Naive thymus-derived CD4-positive, alpha-beta T cell (primary cell): ENCODE results near the gene FBXW7. TPM values are rescaled to one million over a fixed set of nuclear protein-coding genes. Genes with fewer than 3 reads are reported as not detected.

ENCODE experiments used
- ATAC-seq: fragments of 150-1000 bp; cut with Tn5 transposase; 2 replicates; pipeline ENCODE4 v1.10.0; 2021; ENCODE audit warnings: mild to moderate bottlenecking, moderate library complexity
- CTCF ChIA-PET: fragments of 350-600 bp; sonication (Branson Sonifier 250); formaldehyde crosslinking; loops from one replicate; lab custom pipeline; 2021; ENCODE audit warnings: antibody characterized with exemption; lab: Charles Lee
- POLR2A ChIA-PET: fragments of 350-600 bp; sonication (Branson Sonifier 250); formaldehyde crosslinking; loops from one replicate; lab custom pipeline; 2021; ENCODE audit warnings: antibody characterized with exemption, inconsistent platforms; lab: Charles Lee
- DNase-seq, 9 donors: peaks; one replicate each; pipeline versions ENCODE4 v3.0.0 to v3.0.0-alpha.2; 2020 to 2022; ENCODE audit warnings: mixed read lengths in 1 of 9
- H3K27ac ChIP-seq: one replicate; pipeline ENCODE4 v1.7.0; 2013; ENCODE audit warnings: mild to moderate bottlenecking, low read depth, low read length, moderate library complexity
- H3K27me3 ChIP-seq, 2 donors: one replicate each; pipeline ENCODE4 v1.7.0; 2013; ENCODE audit warnings: low read length in 2 of 2, mild to moderate bottlenecking in 2 of 2, moderate library complexity in 2 of 2; ENCODE audit not compliant: control insufficient read depth in 2 of 2, insufficient read depth in 2 of 2
- H3K36me3 ChIP-seq, 3 experiments: 1 replicate in 2 of 3; 2 replicates in 1 of 3; pipeline ENCODE4 v1.7.0; 2013; ENCODE audit warnings: low read length in 3 of 3, mild to moderate bottlenecking in 3 of 3, moderate library complexity in 1 of 3; ENCODE audit not compliant: insufficient read depth in 3 of 3, control insufficient read depth in 2 of 3
- H3K4me1 ChIP-seq, 2 donors: one replicate each; pipeline ENCODE4 v1.7.0; 2013; ENCODE audit warnings: low read length in 2 of 2, mild to moderate bottlenecking in 2 of 2, moderate library complexity in 1 of 2; ENCODE audit not compliant: control insufficient read depth in 2 of 2, insufficient read depth in 2 of 2
- H3K4me3 ChIP-seq: 2 replicates; pipeline ENCODE4 v1.7.0; 2013; ENCODE audit warnings: mild to moderate bottlenecking, low read length
- H3K9me3 ChIP-seq, 3 experiments: 1 replicate in 2 of 3; 2 replicates in 1 of 3; pipeline ENCODE4 v1.7.0; 2013; ENCODE audit warnings: low read length in 3 of 3; ENCODE audit not compliant: control insufficient read depth in 2 of 3
- H3K27ac Mint-ChIP-seq, 9 donors: one replicate each; pipeline ENCODE4 v1.8.0; 2020 to 2022; ENCODE audit warnings: mixed read lengths in 9 of 9, mild to moderate bottlenecking in 8 of 9, moderate library complexity in 5 of 9, inconsistent platforms in 2 of 9
- H3K27me3 Mint-ChIP-seq, 5 donors: one replicate each; pipeline ENCODE4 v1.8.0; 2021 to 2022; ENCODE audit warnings: mixed read lengths in 5 of 5, mild to moderate bottlenecking in 1 of 5
- H3K36me3 Mint-ChIP-seq, 5 donors: one replicate each; pipeline ENCODE4 v1.8.0; 2020 to 2022; ENCODE audit warnings: mixed read lengths in 5 of 5, mild to moderate bottlenecking in 3 of 5, inconsistent platforms in 1 of 5
- H3K4me1 Mint-ChIP-seq, 7 donors: one replicate each; pipeline ENCODE4 v1.8.0; 2020 to 2022; ENCODE audit warnings: mixed read lengths in 7 of 7, mild to moderate bottlenecking in 3 of 7, inconsistent platforms in 1 of 7
- H3K4me3 Mint-ChIP-seq, 10 donors: one replicate each; pipeline ENCODE4 v1.8.0; 2020 to 2022; ENCODE audit warnings: mild to moderate bottlenecking in 10 of 10, mixed read lengths in 10 of 10, moderate library complexity in 6 of 10, inconsistent platforms in 2 of 10
- H3K9me3 Mint-ChIP-seq, 11 donors: one replicate each; pipeline ENCODE4 v1.8.0; 2020 to 2022; ENCODE audit warnings: mixed read lengths in 11 of 11, mild to moderate bottlenecking in 4 of 11, inconsistent platforms in 1 of 11, moderate library complexity in 1 of 11
- intact Hi-C, 2 donors: fragments of 100-400 bp; cut with micrococcal nuclease; formaldehyde crosslinking; loops; one replicate each; pipeline ENCODE4 v1.15.1; 2023
- polyA plus RNA-seq, 2 donors: library from polyadenylated mRNA; unstranded; fragments of 300-500 nt; fragmentation: Illumina TruSeq; gene quantifications; one replicate each; pipeline ENCODE4 v1.2.3, GENCODE V29; 2021
- total RNA-seq, 6 experiments: library from RNA in 5 of 6; stranded (reverse) in 5 of 6; gene quantifications; 1 replicate in 5 of 6; 2 replicates in 1 of 6; pipeline ENCODE4 v1.2.3 and lab custom pipeline; 2021 to 2026

FBXW7 gene
- total and polyA plus RNA-seq, 7 experiments from 2014 or later, result 40.4 to 139 (median 114) TPM

GRCh38 chr4:152321398-152321797 is 214.5 kb downstream of the FBXW7 start:
- Histone ChIP-seq H3K36me3 (peaks cover 0 to 25% (median 0%) of the 10 kb centered on the region in 3 experiments), H3K9me3 (no peaks in the 10 kb centered on the region), H3K27ac (no peak overlapping the region), H3K27me3 (no peaks in the 10 kb centered on the region), H3K4me3 (no peak overlapping the region), H3K4me1 (no peaks in the 10 kb centered on the region)
- Mint-ChIP-seq H3K27me3 (no peaks in the 10 kb centered on the region), H3K9me3 (no peaks in the 10 kb centered on the region), H3K36me3 (peaks cover 7 to 45% (median 38%) of the 10 kb centered on the region in 5 donors), H3K4me3 (no peak overlapping the region), H3K27ac (no peak overlapping the region), H3K4me1 (peaks cover 0 to 6% (median 3%) of the 10 kb centered on the region in 7 donors)
- CTCF ChIA-PET, result no interaction called here
- POLR2A ChIA-PET, result interaction anchor here (1.0 kb wide), 1 partner anchor 221 kb away, joined by 3 read pairs; no protein-coding TSS in a partner anchor
- intact Hi-C loops, result no loop called here
- ATAC-seq (no peak), DNase-seq (no peak)

GRCh38 chr4:152316969-152317368 is 218.9 kb downstream of the FBXW7 start:
- H3K27ac ChIP-seq, result no peak overlapping the region
- no peak for DNase-seq
- POLR2A ChIA-PET, result interaction anchor here (1.0 to 1.1 kb wide), 2 partner anchors 10 to 11 kb away, joined by 3 read pairs; no protein-coding TSS in a partner anchor
- peaks cover 0 to 1% (median 0%) of the 10 kb centered on the region in 3 experiments for H3K36me3 ChIP-seq
- Mint-ChIP-seq H3K9me3 (no peaks in the 10 kb centered on the region), H3K27ac (no peak overlapping the region), H3K36me3 (peaks cover 0 to 14% (median 7%) of the 10 kb centered on the region in 5 donors), H3K4me3 (no peak overlapping the region), H3K27me3 (peaks cover 0 to 4% (median 0%) of the 10 kb centered on the region in 5 donors), H3K4me1 (peaks cover 0 to 4% (median 0%) of the 10 kb centered on the region in 7 donors)
- ATAC-seq, result no peak
- no peak overlapping the region for H3K4me3 ChIP-seq
- H3K4me1 ChIP-seq, result no peaks in the 10 kb centered on the region
- no peaks in the 10 kb centered on the region for H3K9me3 ChIP-seq
- CTCF ChIA-PET, result no interaction called here
- intact Hi-C loops, result no loop called here
- no peaks in the 10 kb centered on the region for H3K27me3 ChIP-seq

GRCh38 chr4:152310257-152310656 is 225.6 kb downstream of the FBXW7 start:
- Mint-ChIP-seq H3K4me3 (no peak overlapping the region), H3K27ac (no peak overlapping the region), H3K36me3 (peaks cover 0 to 5% (median 0%) of the 10 kb centered on the region in 5 donors), H3K9me3 (no peaks in the 10 kb centered on the region), H3K27me3 (peaks cover 0 to 7% (median 0%) of the 10 kb centered on the region in 5 donors), H3K4me1 (peaks cover 0 to 5% (median 0%) of the 10 kb centered on the region in 7 donors)
- no peaks in the 10 kb centered on the region for H3K36me3 ChIP-seq
- no peak overlapping the region for H3K27ac ChIP-seq
- no peaks in the 10 kb centered on the region for H3K9me3 ChIP-seq
- POLR2A ChIA-PET, result no interaction called here
- CTCF ChIA-PET, result no interaction called here
- intact Hi-C loops, result no loop called here
- H3K4me3 ChIP-seq, result no peak overlapping the region
- ATAC-seq, result no peak
- no peak for DNase-seq
- H3K4me1 ChIP-seq, result no peaks in the 10 kb centered on the region
- H3K27me3 ChIP-seq, result no peaks in the 10 kb centered on the region

GRCh38 chr4:152309418-152309817 is 226.5 kb downstream of the FBXW7 start:
- no peaks in the 10 kb centered on the region for H3K9me3 ChIP-seq
- no peak overlapping the region for H3K4me3 Mint-ChIP-seq
- ATAC-seq (no peak), DNase-seq (no peak)
- intact Hi-C loops, result no loop called here
- no peaks in the 10 kb centered on the region for H3K4me1 ChIP-seq
- CTCF ChIA-PET, result no interaction called here
- peaks cover 0 to 5% (median 0%) of the 10 kb centered on the region in 5 donors for H3K36me3 Mint-ChIP-seq
- H3K27ac Mint-ChIP-seq, result no peak overlapping the region
- peaks cover 0 to 7% (median 0%) of the 10 kb centered on the region in 5 donors for H3K27me3 Mint-ChIP-seq
- POLR2A ChIA-PET, result interaction anchor here (0.7 kb wide), 1 partner anchor 76 kb away, joined by 3 read pairs; no protein-coding TSS in a partner anchor
- H3K27ac ChIP-seq, result no peak overlapping the region
- peaks cover 0 to 5% (median 0%) of the 10 kb centered on the region in 7 donors for H3K4me1 Mint-ChIP-seq
- no peaks in the 10 kb centered on the region for H3K27me3 ChIP-seq
- H3K36me3 ChIP-seq, result no peaks in the 10 kb centered on the region
- no peak overlapping the region for H3K4me3 ChIP-seq
- no peaks in the 10 kb centered on the region for H3K9me3 Mint-ChIP-seq

GRCh38 chr4:152308951-152309350 is 226.9 kb downstream of the FBXW7 start:
- no peak for ATAC-seq
- H3K4me3 Mint-ChIP-seq, result no peak overlapping the region
- no peak overlapping the region for H3K27ac ChIP-seq
- H3K9me3 Mint-ChIP-seq, result no peaks in the 10 kb centered on the region
- no peaks in the 10 kb centered on the region for H3K4me1 ChIP-seq
- no peaks in the 10 kb centered on the region for H3K36me3 ChIP-seq
- H3K9me3 ChIP-seq, result no peaks in the 10 kb centered on the region
- peaks cover 0 to 7% (median 0%) of the 10 kb centered on the region in 5 donors for H3K27me3 Mint-ChIP-seq
- H3K36me3 Mint-ChIP-seq, result peaks cover 0 to 5% (median 0%) of the 10 kb centered on the region in 5 donors
- H3K4me1 Mint-ChIP-seq, result peaks cover 0 to 5% (median 0%) of the 10 kb centered on the region in 7 donors
- ChIA-PET POLR2A (no interaction called here), CTCF (no interaction called here)
- no peak overlapping the region for H3K4me3 ChIP-seq
- intact Hi-C loops, result no loop called here
- DNase-seq, result no peak
- H3K27me3 ChIP-seq, result no peaks in the 10 kb centered on the region
- no peak overlapping the region for H3K27ac Mint-ChIP-seq

GRCh38 chr4:152307669-152308068 is 228.2 kb downstream of the FBXW7 start:
- Histone ChIP-seq H3K4me3 (no peak overlapping the region), H3K27me3 (no peaks in the 10 kb centered on the region), H3K36me3 (no peaks in the 10 kb centered on the region), H3K9me3 (no peaks in the 10 kb centered on the region), H3K27ac (no peak overlapping the region), H3K4me1 (no peaks in the 10 kb centered on the region)
- DNase-seq (no peak), ATAC-seq (no peak)
- intact Hi-C loops, result no loop called here
- Mint-ChIP-seq H3K4me1 (peaks cover 0 to 5% (median 0%) of the 10 kb centered on the region in 7 donors), H3K27me3 (peaks cover 0 to 4% (median 0%) of the 10 kb centered on the region in 5 donors), H3K36me3 (no peaks in the 10 kb centered on the region), H3K27ac (no peak overlapping the region), H3K4me3 (no peak overlapping the region), H3K9me3 (no peaks in the 10 kb centered on the region)
- CTCF ChIA-PET, result no interaction called here
- POLR2A ChIA-PET, result interaction anchor here (0.9 kb wide), 1 partner anchor 9 kb away, joined by 3 read pairs; no protein-coding TSS in a partner anchor

GRCh38 chr4:152306541-152306940 is 229.4 kb downstream of the FBXW7 start:
- H3K36me3 Mint-ChIP-seq, result no peaks in the 10 kb centered on the region
- Histone ChIP-seq H3K4me3 (no peak overlapping the region), H3K27ac (no peak overlapping the region), H3K36me3 (no peaks in the 10 kb centered on the region), H3K9me3 (no peaks in the 10 kb centered on the region), H3K4me1 (no peaks in the 10 kb centered on the region), H3K27me3 (no peaks in the 10 kb centered on the region)
- ChIA-PET CTCF (no interaction called here), POLR2A (interaction anchor here (0.8 kb wide), 1 partner anchor 11 kb away, joined by 3 read pairs; no protein-coding TSS in a partner anchor)
- no peaks in the 10 kb centered on the region for H3K9me3 Mint-ChIP-seq
- peaks cover 0 to 5% (median 0%) of the 10 kb centered on the region in 7 donors for H3K4me1 Mint-ChIP-seq
- intact Hi-C loops, result no loop called here
- no peak overlapping the region for H3K4me3 Mint-ChIP-seq
- H3K27me3 Mint-ChIP-seq, result peaks cover 0 to 7% (median 0%) of the 10 kb centered on the region in 5 donors
- DNase-seq (no peak), ATAC-seq (no peak)
- H3K27ac Mint-ChIP-seq, result no peak overlapping the region
